CD4-positive, alpha-beta memory T cell (primary cell): Measurements from ENCODE around the gene ZNF300. TPM values are rescaled to one million over a fixed set of nuclear protein-coding genes. Genes with fewer than 3 reads are reported as not detected.

ENCODE experiments used
- CTCF ChIA-PET: fragments of 350-600 bp; sonication (Branson Sonifier 250); formaldehyde crosslinking; loops from one replicate; lab custom pipeline; 2021; ENCODE audit warnings: inconsistent platforms; ENCODE audit not compliant: partially characterized antibody; lab: Charles Lee
- POLR2A ChIA-PET: fragments of 350-600 bp; sonication (Branson Sonifier 250); formaldehyde crosslinking; loops from one replicate; lab custom pipeline; 2021; ENCODE audit not compliant: partially characterized antibody; lab: Charles Lee
- DNase-seq, 5 donors: peaks; one replicate each; pipeline versions ENCODE4 v3.0.0 to v3.0.0-alpha.2; 2020 to 2022; ENCODE audit warnings: mixed read lengths in 1 of 5
- H3K27ac ChIP-seq: one replicate; pipeline ENCODE4 v1.7.0; 2013; ENCODE audit warnings: low read depth, low read length
- H3K27me3 ChIP-seq: 2 replicates; pipeline ENCODE4 v1.7.0; 2013; ENCODE audit warnings: mild to moderate bottlenecking, low read length, moderate library complexity; ENCODE audit not compliant: insufficient read depth
- H3K36me3 ChIP-seq: 2 replicates; pipeline ENCODE4 v1.7.0; 2013; ENCODE audit warnings: mild to moderate bottlenecking, low read length, moderate library complexity; ENCODE audit not compliant: insufficient read depth
- H3K4me1 ChIP-seq: 2 replicates; pipeline ENCODE4 v1.7.0; 2013; ENCODE audit warnings: mild to moderate bottlenecking, low read length, moderate library complexity; ENCODE audit not compliant: insufficient read depth
- H3K4me3 ChIP-seq, 2 donors: one replicate each; pipeline ENCODE4 v1.7.0; 2013; ENCODE audit warnings: low read length in 2 of 2, mild to moderate bottlenecking in 1 of 2
- H3K9me3 ChIP-seq, 2 donors: one replicate each; pipeline ENCODE4 v1.7.0; 2013; ENCODE audit warnings: low read length in 2 of 2, control low read depth in 1 of 2; ENCODE audit not compliant: control insufficient read depth in 1 of 2
- H3K27ac Mint-ChIP-seq, 7 donors: one replicate each; pipeline ENCODE4 v1.8.0; 2020 to 2021; ENCODE audit warnings: mixed read lengths in 7 of 7, mild to moderate bottlenecking in 6 of 7, inconsistent platforms in 3 of 7, moderate library complexity in 3 of 7
- H3K27me3 Mint-ChIP-seq, 2 donors: one replicate each; pipeline ENCODE4 v1.8.0; 2020 to 2021; ENCODE audit warnings: mixed read lengths in 2 of 2
- H3K36me3 Mint-ChIP-seq, 2 donors: one replicate each; pipeline ENCODE4 v1.8.0; 2020 to 2021; ENCODE audit warnings: mixed read lengths in 2 of 2, inconsistent platforms in 1 of 2, mild to moderate bottlenecking in 1 of 2
- H3K4me1 Mint-ChIP-seq, 4 donors: one replicate each; pipeline ENCODE4 v1.8.0; 2020 to 2021; ENCODE audit warnings: mixed read lengths in 4 of 4, mild to moderate bottlenecking in 1 of 4
- H3K4me3 Mint-ChIP-seq, 8 donors: one replicate each; pipeline ENCODE4 v1.8.0; 2020 to 2021; ENCODE audit warnings: mixed read lengths in 8 of 8, mild to moderate bottlenecking in 7 of 8, moderate library complexity in 6 of 8, inconsistent platforms in 3 of 8
- H3K9me3 Mint-ChIP-seq, 8 donors: one replicate each; pipeline ENCODE4 v1.8.0; 2020 to 2021; ENCODE audit warnings: mixed read lengths in 8 of 8, mild to moderate bottlenecking in 5 of 8, inconsistent platforms in 3 of 8, moderate library complexity in 1 of 8
- intact Hi-C: fragments of 100-400 bp; cut with micrococcal nuclease; formaldehyde crosslinking; loops from one replicate; pipeline ENCODE4 v1.15.1; 2023
- polyA plus RNA-seq, 2 donors: library from polyadenylated mRNA; unstranded; fragments of 300-500 nt; fragmentation: Illumina TruSeq; gene quantifications; one replicate each; pipeline ENCODE4 v1.2.3, GENCODE V29; 2021
- total RNA-seq, 2 experiments: library from RNA; stranded (reverse); gene quantifications; one replicate each; pipeline ENCODE4 v1.2.3, GENCODE V29; 2021

Gene ZNF300
- total RNA-seq, result 1 to 10 TPM; 1.0 to 1.2 TPM
- polyA plus RNA-seq, result 1 to 10 TPM in 1 of 2 donors, under 1 TPM in 1; 0.25 to 1.2 TPM

DNA sequence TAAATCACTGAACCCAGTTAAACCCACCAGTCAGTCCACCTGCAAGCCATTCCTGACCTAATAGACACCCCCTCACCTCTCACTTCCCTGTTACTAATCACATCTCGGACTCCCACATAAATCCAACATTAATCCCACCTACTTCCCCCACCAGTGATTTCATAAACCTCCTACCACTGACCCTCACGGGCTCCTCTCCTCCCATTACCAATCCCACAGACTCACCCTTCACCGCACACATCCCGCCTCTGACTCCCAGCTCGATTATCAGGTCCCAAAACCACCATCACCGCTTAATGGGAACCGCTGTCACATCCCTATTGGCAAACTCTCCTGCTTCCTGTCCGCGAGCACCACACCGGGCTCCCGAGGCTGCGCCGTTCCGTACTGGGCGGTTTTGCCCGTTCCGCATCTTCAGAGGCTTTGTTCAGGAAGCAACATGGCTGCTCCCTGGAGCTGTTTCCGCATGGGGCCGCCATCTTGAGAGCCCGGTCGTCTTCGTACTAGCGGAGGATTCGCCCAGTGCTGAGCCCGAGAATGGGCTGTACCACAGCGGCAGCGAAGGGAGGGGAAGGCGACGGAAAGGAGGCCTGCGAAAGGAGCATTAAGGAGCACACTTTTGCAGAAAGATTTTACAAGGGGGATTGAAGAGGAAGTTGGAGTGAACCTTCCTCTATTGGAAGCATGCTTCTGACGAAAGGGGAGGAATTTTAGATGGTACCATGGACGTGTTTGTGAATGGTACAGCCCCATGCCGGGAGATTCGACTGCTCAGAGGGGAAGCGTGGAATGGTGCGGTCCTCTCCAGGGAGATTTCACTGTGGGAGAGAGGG lies at the start of gene ZNF300:
ZNF300 (minus strand) TSS at position 502 of the 833 bp plus-strand sequence. CDS start 1,825 bp downstream, outside the sequence.
- DNase-seq, result peak; percentile 34 to 54 (median 39)
- H3K27ac ChIP-seq, result no peak within 1 kb of the TSS
- POLR2A ChIA-PET, result no interaction called here
- Mint-ChIP-seq H3K9me3 (peaks cover 4 to 88% (median 66%) of the 10 kb centered on the region in 8 donors), H3K4me3 (peak within 1 kb of the TSS; percentile 79 to 90 (median 83)), H3K27me3 (peaks cover 3 to 15% of the 10 kb centered on the region in 2 donors), H3K4me1 (no peaks in the 10 kb centered on the region), H3K36me3 (peaks cover 20 to 31% of the 10 kb centered on the region in 2 donors), H3K27ac (peak within 1 kb of the TSS in 5 of 7 donors; percentile 66 to 95 (median 89))
- no peaks in the 10 kb centered on the region for H3K27me3 ChIP-seq
- CTCF ChIA-PET, result no interaction called here
- peak within 1 kb of the TSS in 1 of 2 donors; percentile 8 for H3K4me3 ChIP-seq
- no peaks in the 10 kb centered on the region for H3K36me3 ChIP-seq
- no peaks in the 10 kb centered on the region for H3K9me3 ChIP-seq
- intact Hi-C loops, result no loop called here
- no peaks in the 10 kb centered on the region for H3K4me1 ChIP-seq

DNA sequence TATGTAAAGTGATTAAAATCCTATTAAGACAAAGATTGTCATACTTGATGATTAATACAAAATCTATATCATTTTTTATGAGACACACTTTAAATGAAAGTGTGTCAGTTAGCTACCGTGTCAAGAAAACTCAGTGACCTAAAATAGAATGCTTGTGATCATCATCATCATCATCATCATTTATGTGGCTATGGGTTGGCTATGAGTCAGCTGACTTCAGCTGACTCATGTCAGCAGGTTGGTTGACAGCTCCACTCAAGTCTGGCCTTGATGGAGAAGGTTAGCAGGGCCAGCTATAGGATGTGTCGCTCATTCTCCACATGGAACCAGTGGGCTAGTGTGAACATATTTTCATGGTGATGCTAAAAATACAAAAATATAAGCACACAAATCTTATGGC lies 43.8 kb upstream of the ZNF300 start:
- Mint-ChIP-seq H3K27ac (no peak overlapping the region), H3K4me1 (no peaks in the 10 kb centered on the region), H3K9me3 (peaks cover 7 to 97% (median 84%) of the 10 kb centered on the region in 8 donors), H3K4me3 (no peak overlapping the region), H3K36me3 (peaks cover 5 to 10% of the 10 kb centered on the region in 2 donors), H3K27me3 (peaks cover 2 to 16% of the 10 kb centered on the region in 2 donors)
- Histone ChIP-seq H3K9me3 (peaks cover 0 to 16% of the 10 kb centered on the region in 2 donors), H3K4me1 (no peaks in the 10 kb centered on the region), H3K36me3 (no peaks in the 10 kb centered on the region), H3K27me3 (no peaks in the 10 kb centered on the region), H3K27ac (no peak overlapping the region), H3K4me3 (no peak overlapping the region)
- CTCF ChIA-PET, result no interaction called here
- no peak for DNase-seq
- POLR2A ChIA-PET, result no interaction called here
- intact Hi-C loops, result no loop called here

DNA sequence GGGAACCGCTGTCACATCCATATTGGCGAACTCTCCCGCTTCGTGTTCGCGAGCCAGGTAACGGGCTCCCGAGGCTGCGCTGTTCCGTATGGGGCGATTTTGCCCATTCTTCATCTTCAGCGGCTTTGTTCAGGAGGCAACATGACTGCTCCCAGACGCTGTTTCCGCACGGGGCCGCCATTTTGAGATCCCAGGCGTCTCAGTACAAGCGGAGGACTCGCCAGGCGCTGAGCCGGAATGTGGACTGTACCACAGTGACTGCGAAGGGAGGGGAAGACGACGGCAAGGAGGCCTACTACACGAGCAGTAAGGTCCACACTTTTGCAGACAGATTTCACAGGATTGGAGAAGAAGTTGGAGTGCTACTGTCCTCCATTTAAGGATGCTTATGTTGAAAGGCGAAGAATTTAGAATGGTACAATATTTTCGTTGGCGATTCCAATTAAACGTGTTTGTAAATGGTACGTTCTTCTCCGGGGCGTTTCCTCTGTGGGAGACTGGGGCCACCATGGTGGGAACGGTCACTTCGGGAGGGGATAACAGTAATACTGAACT lies 41.6 kb upstream of the ZNF300 start:
- peaks cover 10 to 93% (median 75%) of the 10 kb centered on the region in 8 donors for H3K9me3 Mint-ChIP-seq
- DNase-seq, result no peak
- H3K27me3 Mint-ChIP-seq, result peaks cover 3 to 12% of the 10 kb centered on the region in 2 donors
- H3K4me1 Mint-ChIP-seq, result no peaks in the 10 kb centered on the region
- CTCF ChIA-PET, result no interaction called here
- Histone ChIP-seq H3K36me3 (no peaks in the 10 kb centered on the region), H3K27ac (no peak overlapping the region), H3K27me3 (no peaks in the 10 kb centered on the region), H3K4me1 (no peaks in the 10 kb centered on the region), H3K9me3 (peaks cover 0 to 16% of the 10 kb centered on the region in 2 donors), H3K4me3 (no peak overlapping the region)
- intact Hi-C loops, result no loop called here
- POLR2A ChIA-PET, result no interaction called here
- H3K4me3 Mint-ChIP-seq, result no peak overlapping the region
- H3K27ac Mint-ChIP-seq, result peak overlapping the region in 1 of 7 donors; percentile 42
- peaks cover 5 to 10% of the 10 kb centered on the region in 2 donors for H3K36me3 Mint-ChIP-seq

DNA sequence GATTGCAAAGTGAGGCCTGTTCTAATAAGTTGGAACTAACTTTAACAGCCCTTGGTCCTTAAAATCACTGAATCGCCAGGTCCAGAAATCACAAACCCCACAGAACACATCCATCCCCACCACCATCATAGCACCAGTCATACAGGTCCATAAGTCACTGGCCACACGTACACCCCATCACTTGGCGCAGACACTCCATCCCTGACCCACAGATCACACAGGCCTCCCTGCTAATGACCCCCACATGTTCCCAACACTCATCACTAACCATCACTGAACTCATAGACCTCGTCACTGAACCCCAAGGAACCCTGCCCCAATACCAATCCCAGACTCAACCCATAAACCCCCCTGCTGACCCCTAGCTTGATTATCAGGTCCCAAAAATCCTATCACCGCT lies 41.2 kb upstream of the ZNF300 start:
- DNase-seq, result no peak
- H3K4me1 Mint-ChIP-seq, result no peaks in the 10 kb centered on the region
- no peak overlapping the region for H3K27ac ChIP-seq
- no peaks in the 10 kb centered on the region for H3K4me1 ChIP-seq
- no peaks in the 10 kb centered on the region for H3K27me3 ChIP-seq
- peaks cover 5 to 10% of the 10 kb centered on the region in 2 donors for H3K36me3 Mint-ChIP-seq
- ChIA-PET CTCF (no interaction called here), POLR2A (no interaction called here)
- H3K27me3 Mint-ChIP-seq, result peaks cover 3 to 12% of the 10 kb centered on the region in 2 donors
- no peaks in the 10 kb centered on the region for H3K36me3 ChIP-seq
- peaks cover 10 to 93% (median 74%) of the 10 kb centered on the region in 8 donors for H3K9me3 Mint-ChIP-seq
- H3K9me3 ChIP-seq, result peaks cover 0 to 15% of the 10 kb centered on the region in 2 donors
- no peak overlapping the region for H3K27ac Mint-ChIP-seq
- H3K4me3 Mint-ChIP-seq, result peak overlapping the region in 1 of 8 donors; percentile 65
- H3K4me3 ChIP-seq, result no peak overlapping the region
- intact Hi-C loops, result no loop called here

DNA sequence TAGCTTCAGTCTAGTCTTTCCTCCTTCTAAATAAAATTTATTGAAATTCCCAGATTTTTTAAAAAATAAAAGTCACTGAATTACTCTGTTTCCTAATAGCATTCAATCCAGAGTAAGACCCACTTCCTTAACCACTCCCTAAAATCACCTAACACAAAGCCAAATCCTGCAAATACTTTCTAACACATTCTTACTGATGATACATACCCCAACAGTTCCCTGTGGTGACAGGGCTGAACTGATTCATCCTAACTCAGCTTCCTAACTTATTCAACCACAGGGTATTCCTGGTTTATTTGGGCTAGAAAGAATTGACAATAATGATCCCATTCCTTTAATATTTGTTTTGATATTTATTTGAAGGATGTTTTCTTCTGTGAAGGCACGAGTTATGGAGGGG lies 40.7 kb upstream of the ZNF300 start:
- H3K27me3 ChIP-seq, result no peaks in the 10 kb centered on the region

DNA sequence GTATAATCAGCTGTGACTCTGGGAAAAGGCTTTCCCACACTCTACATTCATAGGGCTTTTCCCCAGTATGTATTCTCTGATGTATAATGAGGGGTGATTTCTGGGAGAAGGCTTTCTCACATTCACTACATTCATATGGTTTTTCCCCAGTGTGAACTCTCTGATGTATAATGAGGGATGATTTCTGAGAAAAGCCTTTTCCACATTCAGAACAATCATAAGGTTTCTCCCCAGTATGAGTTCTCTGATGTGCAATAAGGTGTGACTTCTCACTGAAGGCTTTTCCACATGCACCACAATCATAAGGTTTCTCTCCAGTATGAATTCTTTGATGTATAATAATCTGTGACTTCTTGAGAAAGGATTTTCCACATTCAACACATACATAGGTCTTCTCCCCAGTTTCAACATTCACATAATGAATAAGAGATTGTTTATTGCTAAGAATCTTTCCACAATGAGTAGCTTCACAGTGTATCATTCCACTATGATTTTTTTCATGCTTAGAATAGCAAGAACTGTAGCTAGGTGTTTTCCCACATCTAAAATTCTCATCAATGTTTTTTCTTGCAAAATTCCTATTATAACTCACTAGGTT lies 26.7 kb upstream of the ZNF300 start:
- ChIA-PET POLR2A (no interaction called here), CTCF (no interaction called here)
- Histone ChIP-seq H3K9me3 (peaks cover 0 to 36% of the 10 kb centered on the region in 2 donors), H3K27ac (no peak overlapping the region), H3K4me3 (no peak overlapping the region), H3K36me3 (no peaks in the 10 kb centered on the region), H3K27me3 (no peaks in the 10 kb centered on the region), H3K4me1 (no peaks in the 10 kb centered on the region)
- peaks cover 5 to 95% (median 86%) of the 10 kb centered on the region in 8 donors for H3K9me3 Mint-ChIP-seq
- no peak for DNase-seq
- intact Hi-C loops, result no loop called here
- no peaks in the 10 kb centered on the region for H3K27me3 Mint-ChIP-seq
- no peaks in the 10 kb centered on the region for H3K4me1 Mint-ChIP-seq
- no peak overlapping the region for H3K4me3 Mint-ChIP-seq
- peaks cover 0 to 17% of the 10 kb centered on the region in 2 donors for H3K36me3 Mint-ChIP-seq
- H3K27ac Mint-ChIP-seq, result no peak overlapping the region

More for the DNA sequence above, 40.7 kb upstream of the ZNF300 start:
- intact Hi-C loops, result no loop called here
- H3K4me1 ChIP-seq, result no peaks in the 10 kb centered on the region
- ChIA-PET CTCF (no interaction called here), POLR2A (no interaction called here)
- no peak for DNase-seq
- no peak overlapping the region for H3K27ac Mint-ChIP-seq
- H3K9me3 ChIP-seq, result peaks cover 0 to 10% of the 10 kb centered on the region in 2 donors
- no peaks in the 10 kb centered on the region for H3K4me1 Mint-ChIP-seq
- no peak overlapping the region for H3K4me3 ChIP-seq
- H3K27me3 Mint-ChIP-seq, result peaks cover 3 to 12% of the 10 kb centered on the region in 2 donors
- H3K36me3 ChIP-seq, result no peaks in the 10 kb centered on the region
- no peak overlapping the region for H3K4me3 Mint-ChIP-seq
- peaks cover 5 to 10% of the 10 kb centered on the region in 2 donors for H3K36me3 Mint-ChIP-seq
- peaks cover 10 to 92% (median 74%) of the 10 kb centered on the region in 8 donors for H3K9me3 Mint-ChIP-seq
- no peak overlapping the region for H3K27ac ChIP-seq

DNA sequence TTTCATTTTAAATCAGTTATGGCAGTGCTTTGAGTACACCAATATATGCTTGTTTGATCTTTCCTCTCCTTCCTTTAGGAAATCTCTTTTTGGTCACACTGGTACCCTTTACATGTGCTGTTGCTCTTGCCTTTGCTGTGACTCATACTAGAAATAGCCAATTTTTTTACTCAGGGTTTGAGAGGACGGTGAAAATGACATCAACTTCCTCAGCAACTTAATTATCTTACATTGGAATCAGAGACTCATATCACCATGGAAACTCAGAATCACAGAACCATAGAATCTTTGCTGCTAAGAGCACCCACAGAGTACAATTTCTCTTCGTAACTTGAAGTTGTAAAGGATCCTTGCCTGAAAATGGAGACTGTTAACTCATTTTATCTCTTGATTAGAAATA lies 13.8 kb upstream of the ZNF300 start:
- Histone ChIP-seq H3K9me3 (no peaks in the 10 kb centered on the region), H3K36me3 (no peaks in the 10 kb centered on the region), H3K4me1 (no peaks in the 10 kb centered on the region), H3K27ac (no peak overlapping the region), H3K4me3 (no peak overlapping the region), H3K27me3 (no peaks in the 10 kb centered on the region)
- ChIA-PET CTCF (no interaction called here), POLR2A (no interaction called here)
- peaks cover 0 to 6% of the 10 kb centered on the region in 2 donors for H3K27me3 Mint-ChIP-seq
- H3K27ac Mint-ChIP-seq, result no peak overlapping the region
- no peak for DNase-seq
- no peaks in the 10 kb centered on the region for H3K4me1 Mint-ChIP-seq
- peaks cover 0 to 5% of the 10 kb centered on the region in 2 donors for H3K36me3 Mint-ChIP-seq
- H3K4me3 Mint-ChIP-seq, result no peak overlapping the region
- H3K9me3 Mint-ChIP-seq, result peaks cover 0 to 84% (median 75%) of the 10 kb centered on the region in 8 donors
- intact Hi-C loops, result no loop called here
